SK-N-SH (cell line): ENCODE measurements around the gene TJAP1. TPM values are rescaled to one million over a fixed set of nuclear protein-coding genes. Genes with fewer than 3 reads are reported as not detected.

Experiments
- CTCF ChIA-PET: fragments of 300-600, 350-600 bp; formaldehyde crosslinking; extraction: SDS; loops from one replicate; lab custom pipeline; 2021; lab: Yijun Ruan, JAX
- POLR2A ChIA-PET: fragments of 350-600 bp; sonication (Branson Sonifier 250); formaldehyde crosslinking; extraction: SDS; loops from one replicate; lab custom pipeline; 2020; ENCODE audit warnings: antibody characterized with exemption, inconsistent platforms; lab: Yijun Ruan, JAX
- DNase-seq: peaks from one replicate; pipeline ENCODE4 v3.0.0; 2012
- H2AFZ ChIP-seq: fragments of 200-600 bp; sonication (generic); 2 replicates; pipeline ENCODE4 v1.8.1; 2016; ENCODE audit warnings: antibody characterized with exemption, mild to moderate bottlenecking, low read depth
- H3F3A ChIP-seq: fragments of 200-600 bp; sonication (generic); replicated peaks from 2 replicates; pipeline ENCODE3; 2016; ENCODE audit warnings: antibody characterized with exemption, mild to moderate bottlenecking; ENCODE audit not compliant: insufficient read depth
- H3K27ac ChIP-seq, 2 experiments: fragments of 200-500 bp in 1 of 2; fragments of 200-600 bp in 1 of 2; sonication (Bioruptor generic) in 1 of 2; sonication (generic), shearing (Covaris generic) in 1 of 2; 2 replicates each; pipeline versions ENCODE4 v1.5.1 to v1.6.1; 2014 to 2016; ENCODE audit warnings: low read depth in 2 of 2, inconsistent platforms in 1 of 2, low read length in 1 of 2, mild to moderate bottlenecking in 1 of 2, mixed read lengths in 1 of 2
- H3K27me3 ChIP-seq: fragments of 200-600 bp; sonication (generic), shearing (Covaris generic); 2 replicates; pipeline ENCODE4 v1.6.1; 2016; ENCODE audit warnings: mixed run types; ENCODE audit not compliant: insufficient read depth
- H3K36me3 ChIP-seq, 2 experiments: fragments of 200-500 bp in 1 of 2; fragments of 200-600 bp in 1 of 2; sonication (Bioruptor generic) in 1 of 2; sonication (generic) in 1 of 2; replicated peaks in 1 of 2; 2 replicates each; pipeline versions ENCODE3 to v1.5.1; 2014 to 2016; ENCODE audit warnings: low read length in 1 of 2, mild to moderate bottlenecking in 1 of 2; ENCODE audit not compliant: insufficient read depth in 2 of 2, control insufficient read depth in 1 of 2
- H3K4me1 ChIP-seq, 2 experiments: fragments of 200-500 bp in 1 of 2; fragments of 200-600 bp in 1 of 2; sonication (Bioruptor generic) in 1 of 2; sonication (generic), shearing (Covaris generic) in 1 of 2; 2 replicates each; pipeline versions ENCODE4 v1.5.1 to v1.6.1; 2014 to 2016; ENCODE audit warnings: low read depth in 1 of 2, low read length in 1 of 2, mixed run types in 1 of 2; ENCODE audit not compliant: insufficient read depth in 2 of 2, control insufficient read depth in 1 of 2
- H3K4me2 ChIP-seq: fragments of 200-600 bp; sonication (generic), shearing (Covaris generic); 2 replicates; pipeline ENCODE4 v1.6.1; 2017; ENCODE audit warnings: mixed run types
- H3K4me3 ChIP-seq, 2 experiments: fragments of 200-500 bp in 1 of 2; fragments of 200-600 bp in 1 of 2; sonication (Bioruptor generic) in 1 of 2; sonication (generic), shearing (Covaris generic) in 1 of 2; 2 replicates each; pipeline versions ENCODE4 v1.5.1 to v1.8.1; 2014 to 2016; ENCODE audit warnings: low read depth in 2 of 2, inconsistent platforms in 1 of 2, low read length in 1 of 2, mild to moderate bottlenecking in 1 of 2, mixed read lengths in 1 of 2, moderate library complexity in 1 of 2
- H3K79me2 ChIP-seq: fragments of 200-600 bp; sonication (generic); 2 replicates; pipeline ENCODE4 v1.8.1; 2017; ENCODE audit warnings: mild to moderate bottlenecking; ENCODE audit not compliant: insufficient read depth
- H3K9ac ChIP-seq: fragments of 200-600 bp; sonication (generic); 2 replicates; pipeline ENCODE4 v1.6.1; 2017; ENCODE audit warnings: mixed run types
- H3K9me2 ChIP-seq: fragments of 200-600 bp; sonication (generic); 2 replicates; pipeline ENCODE4 v1.6.1; 2017; ENCODE audit warnings: mixed run types
- H3K9me3 ChIP-seq: fragments of 200-600 bp; sonication (generic); 2 replicates; pipeline ENCODE4 v1.6.1; 2017; ENCODE audit warnings: mixed run types, mild to moderate bottlenecking, moderate library complexity
- H4K20me1 ChIP-seq: fragments of 200-600 bp; sonication (generic); 2 replicates; pipeline ENCODE4 v1.6.1; 2017; ENCODE audit warnings: mild to moderate bottlenecking, mixed run types; ENCODE audit not compliant: insufficient read depth
- FOSL2 ChIP-seq: IDR thresholded peaks from 2 replicates; pipeline ENCODE4 v1.4.0; 2012; ENCODE audit warnings: low read depth, mild to moderate bottlenecking, moderate library complexity, borderline replicate concordance
- FOXJ3 ChIP-seq: sonication (generic); formaldehyde crosslinking; IDR thresholded peaks from 2 replicates; pipeline ENCODE4 v1.5.1; 2020; ENCODE audit warnings: mild to moderate bottlenecking, missing genetic modification reagents
- GABPA ChIP-seq: IDR thresholded peaks from 2 replicates; pipeline ENCODE4 v1.4.0; 2012; ENCODE audit warnings: low read depth, mild to moderate bottlenecking
- GATA2 ChIP-seq: sonication (generic); formaldehyde crosslinking; IDR thresholded peaks from 2 replicates; pipeline ENCODE4 v1.5.0; 2020; ENCODE audit warnings: mild to moderate bottlenecking, missing genetic modification reagents
- IRF3 ChIP-seq: fragments of 150-350 bp; IDR thresholded peaks from 2 replicates; pipeline ENCODE4 v1.6.1; 2016; ENCODE audit warnings: mild to moderate bottlenecking, low read depth, low read length
- JUND ChIP-seq: IDR thresholded peaks from 2 replicates; pipeline ENCODE4 v1.4.0; 2012
- MAX ChIP-seq: IDR thresholded peaks from 2 replicates; pipeline ENCODE4 v1.4.0; 2012; ENCODE audit warnings: low read depth
- MXI1 ChIP-seq: IDR thresholded peaks from 2 replicates; pipeline ENCODE4 v1.6.1; 2012; ENCODE audit warnings: mild to moderate bottlenecking, low read depth, low read length, improper control_type of control experiment
- POLR2AphosphoS5 ChIP-seq: IDR thresholded peaks from 2 replicates; pipeline ENCODE4 v1.6.1; 2012; ENCODE audit warnings: low read depth, low read length
- RCOR1 ChIP-seq: fragments of 150-350 bp; IDR thresholded peaks from 2 replicates; pipeline ENCODE4 v1.6.1; 2017; ENCODE audit warnings: antibody characterized with exemption, low read length
- REST ChIP-seq: IDR thresholded peaks from 2 replicates; pipeline ENCODE4 v1.6.1; 2012; ENCODE audit warnings: mild to moderate bottlenecking, low read depth, low read length, moderate library complexity
- RFX5 ChIP-seq: IDR thresholded peaks from 2 replicates; pipeline ENCODE4 v1.6.1; 2012; ENCODE audit warnings: mild to moderate bottlenecking, improper control_type of control experiment, low read length
- RXRA ChIP-seq: IDR thresholded peaks from 2 replicates; pipeline ENCODE4 v1.4.0; 2012; ENCODE audit warnings: low read depth, mild to moderate bottlenecking, borderline replicate concordance
- SIN3A ChIP-seq: IDR thresholded peaks from 2 replicates; pipeline ENCODE4 v1.6.1; 2012; ENCODE audit warnings: low read depth, mild to moderate bottlenecking, low read length, moderate library complexity, borderline replicate concordance
- SMC3 ChIP-seq: IDR thresholded peaks from 2 replicates; pipeline ENCODE4 v1.6.1; 2012; ENCODE audit warnings: low read depth, low read length, improper control_type of control experiment
- ZBTB33 ChIP-seq: IDR thresholded peaks from 2 replicates; pipeline ENCODE4 v1.4.0; 2012; ENCODE audit warnings: low read depth, borderline replicate concordance
- WGBS: methylation state at CpG from one replicate; pipeline ENCODE4 v1.1.6; 2017; ENCODE audit warnings: low lambda C conversion rate; 5-methylcytosine and 5-hydroxymethylcytosine counted together
- polyA plus RNA-seq, 3 experiments: library from polyadenylated mRNA; depleted of rRNA; stranded (reverse); fragments of >200 nt; gene quantifications; 2 replicates each; pipeline ENCODE4 v1.2.3, GENCODE V29; 2012
- TF ChIP-seq, protein P1 (sequence below): fragments of 150-350 bp; IDR thresholded peaks from 2 replicates; pipeline ENCODE4 v1.6.1; 2017; ENCODE audit warnings: antibody characterized with exemption, low read length, low read depth, borderline replicate concordance

TJAP1 gene
- polyA plus RNA-seq, 1 of the 3 experiments (the other 2 are of a cell fraction): 39.5 TPM

GRCh38 chr6:43494321-43494720 is 17.0 kb downstream of the TJAP1 start:
- Histone ChIP-seq H3K27ac (no peak overlapping the region), H3K9me2 (no peaks in the 10 kb centered on the region), H3K36me3 (peaks cover 6 to 11% of the 10 kb centered on the region in 2 experiments), H3K79me2 (peaks cover 12% of the 10 kb centered on the region; the same call in 1 of the 2 replicates), H3K27me3 (no peaks in the 10 kb centered on the region), H3F3A (no peaks in the 10 kb centered on the region), H3K4me3 (no peak overlapping the region), H3K4me1 (peaks cover 14 to 43% of the 10 kb centered on the region in 2 experiments; a peak in 3 of 4 replicates), H3K9ac (no peak overlapping the region), H3K4me2 (no peak overlapping the region), H3K9me3 (no peaks in the 10 kb centered on the region), H2AFZ (no peak overlapping the region), H4K20me1 (peaks cover 29% of the 10 kb centered on the region; the same call in 1 of the 2 replicates)
- ChIA-PET CTCF (interaction anchor here (0.9 to 22.4 kb wide), 5 partner anchors 12 to 108 kb away, joined by 3 to 382 read pairs (median 22); partner anchors contain the start of genes ABCC10, DLK2, LRRC73 and TJAP1), POLR2A (no interaction called here)
- DNase-seq: no peak
- TF ChIP-seq SIN3A: no peak
- TF ChIP-seq FOXJ3: no peak
- no peak for TF ChIP-seq SMC3
- TF ChIP-seq RXRA: no peak
- TF ChIP-seq, protein P1, sequence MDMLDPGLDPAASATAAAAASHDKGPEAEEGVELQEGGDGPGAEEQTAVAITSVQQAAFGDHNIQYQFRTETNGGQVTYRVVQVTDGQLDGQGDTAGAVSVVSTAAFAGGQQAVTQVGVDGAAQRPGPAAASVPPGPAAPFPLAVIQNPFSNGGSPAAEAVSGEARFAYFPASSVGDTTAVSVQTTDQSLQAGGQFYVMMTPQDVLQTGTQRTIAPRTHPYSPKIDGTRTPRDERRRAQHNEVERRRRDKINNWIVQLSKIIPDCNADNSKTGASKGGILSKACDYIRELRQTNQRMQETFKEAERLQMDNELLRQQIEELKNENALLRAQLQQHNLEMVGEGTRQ: no peak
- TF ChIP-seq JUND: no peak
- no peak for TF ChIP-seq MAX
- WGBS: 97% methylated on average over 6 of the region's 6 CpGs

GRCh38 chr6:43494766-43495165 is 17.4 kb downstream of the TJAP1 start:
- no peaks in the 10 kb centered on the region for H3K9me2 ChIP-seq
- no peak overlapping the region for H3K9ac ChIP-seq
- H3K4me3 ChIP-seq: no peak overlapping the region
- H3K4me2 ChIP-seq: no peak overlapping the region
- TF ChIP-seq RCOR1: no peak
- no peak for TF ChIP-seq GABPA
- TF ChIP-seq FOSL2: no peak
- no peak for TF ChIP-seq ZBTB33
- TF ChIP-seq REST: no peak
- TF ChIP-seq GATA2 (CRISPR knock-in tag): no peak
- no peak for TF ChIP-seq POLR2AphosphoS5
- TF ChIP-seq SMC3: no peak
- no peak for TF ChIP-seq IRF3
- no peak for TF ChIP-seq MXI1
- TF ChIP-seq RFX5: no peak
- peaks cover 9 to 15% of the 10 kb centered on the region in 2 experiments for H3K36me3 ChIP-seq
- peaks cover 14 to 43% of the 10 kb centered on the region in 2 experiments; a peak in 3 of 4 replicates for H3K4me1 ChIP-seq
- H3K27ac ChIP-seq: no peak overlapping the region
- H3K79me2 ChIP-seq: peaks cover 12% of the 10 kb centered on the region; the same call in 1 of the 2 replicates
- POLR2A ChIA-PET: interaction anchor here (0.7 kb wide), 1 partner anchor 66 kb away, joined by 3 read pairs; no protein-coding TSS in a partner anchor
- H3F3A ChIP-seq: no peaks in the 10 kb centered on the region
- WGBS: 100% methylated on average over 2 of the region's 4 CpGs
- CTCF ChIA-PET: interaction anchor here (0.9 to 22.4 kb wide), 5 partner anchors 12 to 108 kb away, joined by 3 to 382 read pairs (median 22); partner anchors contain the start of genes ABCC10, DLK2, LRRC73 and TJAP1
- no peak for DNase-seq
- no peak overlapping the region for H2AFZ ChIP-seq
- no peaks in the 10 kb centered on the region for H3K27me3 ChIP-seq
- H4K20me1 ChIP-seq: peaks cover 29% of the 10 kb centered on the region; the same call in 1 of the 2 replicates
- no peaks in the 10 kb centered on the region for H3K9me3 ChIP-seq
